ENCODE results near the gene RCSD1.

- TF ChIP-seq POLR2A (IDR thresholded peaks at IDR 0.05; ENCODE audit: low read depth, low read length) (no peak), CHD4 (IDR thresholded peaks at IDR 0.05) (no peak), ZBTB4 (CRISPR knock-in tag; IDR thresholded peaks at IDR 0.05) (no peak), HDAC2 (IDR thresholded peaks at IDR 0.05) (no peak), TBL1XR1 (IDR thresholded peaks at IDR 0.05; ENCODE audit: low read depth, low read length) (no peak), USF2 (IDR thresholded peaks at IDR 0.05; ENCODE audit: borderline replicate concordance, low read depth, low read length) (no peak), RAD21 (IDR thresholded peaks at IDR 0.05; ENCODE audit: insufficient read depth, low read depth, low read length) (no peak), YY1 (IDR thresholded peaks at IDR 0.05; ENCODE audit: low read depth, low read length) (no peak), TCF12 (IDR thresholded peaks at IDR 0.05; ENCODE audit: low read depth, low read length) (no peak), CTCF (IDR thresholded peaks at IDR 0.05 in 2 of 3, conservative IDR thresholded peaks at IDR 0.05 in 1 of 3; ENCODE audit: control insufficient read depth in 2 of 3, extremely low read depth in 1 of 3, insufficient read depth in 1 of 3, low read depth in 3 of 3, low read length in 3 of 3) (no peak), PAX5 (IDR thresholded peaks at IDR 0.05; ENCODE audit: borderline replicate concordance, low read depth, low read length) (no peak)
These were observed 35.4 kb downstream of the RCSD1 start for GRCh38 chr1:167665469-167665868.

All from GM12878 (cell line).